ENCODE results near the gene IGF1. TPM values are rescaled to one million over a fixed set of nuclear protein-coding genes. Genes with fewer than 3 reads are reported as not detected.

The IGF1 gene
- total RNA-seq, 1 experiment from 2014 or later: not detected

GRCh38 chr12:102388469-102388868, 91.9 kb downstream of the IGF1 start:
- no peak for ATAC-seq
- Mint-ChIP-seq H3K9me3 (peaks cover 24% of the 10 kb centered on the region), H3K27me3 (ENCODE audit: low read depth) (no peaks in the 10 kb centered on the region), H3K4me3 (no peak overlapping the region), H3K27ac (no peak overlapping the region), H3K4me1 (no peaks in the 10 kb centered on the region), H3K36me3 (peaks cover 11% of the 10 kb centered on the region)
- POLR2A ChIA-PET: no interaction called here
- no peak for DNase-seq (ENCODE audit: low spot score)
- TF ChIP-seq MYBL2 (CRISPR knock-in tag; IDR thresholded peaks at IDR 0.05) (no peak), ZSCAN18 (CRISPR knock-in tag; IDR thresholded peaks at IDR 0.05) (no peak), ATF1 (CRISPR knock-in tag; IDR thresholded peaks at IDR 0.05) (no peak), ZNF263 (CRISPR knock-in tag; IDR thresholded peaks at IDR 0.05; ENCODE audit: low read depth) (no peak), CREB1 (CRISPR knock-in tag; IDR thresholded peaks at IDR 0.05) (no peak), SOX15 (CRISPR knock-in tag; IDR thresholded peaks at IDR 0.05) (no peak), FOXK1 (CRISPR knock-in tag; IDR thresholded peaks at IDR 0.05) (no peak), SMAD3 (CRISPR knock-in tag; IDR thresholded peaks at IDR 0.05; ENCODE audit: borderline replicate concordance) (no peak), GRHL2 (CRISPR knock-in tag; IDR thresholded peaks at IDR 0.05; ENCODE audit: insufficient replicate concordance, severe bottlenecking) (no peak), FOXP1 (CRISPR knock-in tag; IDR thresholded peaks at IDR 0.05; ENCODE audit: borderline replicate concordance) (no peak), CBFB (CRISPR knock-in tag; IDR thresholded peaks at IDR 0.05; ENCODE audit: low read depth) (no peak), E2F4 (CRISPR knock-in tag; IDR thresholded peaks at IDR 0.05; ENCODE audit: borderline replicate concordance, low read depth) (no peak), RELA (CRISPR knock-in tag; IDR thresholded peaks at IDR 0.05; ENCODE audit: borderline replicate concordance) (no peak), ZNF138 (CRISPR knock-in tag; conservative IDR thresholded peaks at IDR 0.05) (no peak), ZNF121 (CRISPR knock-in tag; IDR thresholded peaks at IDR 0.05) (no peak), IRF2 (CRISPR knock-in tag; IDR thresholded peaks at IDR 0.05; ENCODE audit: borderline replicate concordance, low read depth) (no peak)
- TF ChIP-seq, protein P1, sequence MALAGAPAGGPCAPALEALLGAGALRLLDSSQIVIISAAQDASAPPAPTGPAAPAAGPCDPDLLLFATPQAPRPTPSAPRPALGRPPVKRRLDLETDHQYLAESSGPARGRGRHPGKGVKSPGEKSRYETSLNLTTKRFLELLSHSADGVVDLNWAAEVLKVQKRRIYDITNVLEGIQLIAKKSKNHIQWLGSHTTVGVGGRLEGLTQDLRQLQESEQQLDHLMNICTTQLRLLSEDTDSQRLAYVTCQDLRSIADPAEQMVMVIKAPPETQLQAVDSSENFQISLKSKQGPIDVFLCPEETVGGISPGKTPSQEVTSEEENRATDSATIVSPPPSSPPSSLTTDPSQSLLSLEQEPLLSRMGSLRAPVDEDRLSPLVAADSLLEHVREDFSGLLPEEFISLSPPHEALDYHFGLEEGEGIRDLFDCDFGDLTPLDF (CRISPR knock-in tag; IDR thresholded peaks at IDR 0.05): no peak
- TF ChIP-seq, protein P2, sequence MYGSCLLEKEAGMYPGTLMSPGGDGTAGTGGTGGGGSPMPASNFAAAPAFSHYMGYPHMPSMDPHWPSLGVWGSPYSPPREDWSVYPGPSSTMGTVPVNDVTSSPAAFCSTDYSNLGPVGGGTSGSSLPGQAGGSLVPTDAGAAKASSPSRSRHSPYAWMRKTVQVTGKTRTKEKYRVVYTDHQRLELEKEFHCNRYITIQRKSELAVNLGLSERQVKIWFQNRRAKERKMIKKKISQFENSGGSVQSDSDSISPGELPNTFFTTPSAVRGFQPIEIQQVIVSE (CRISPR knock-in tag; IDR thresholded peaks at IDR 0.05; ENCODE audit: borderline replicate concordance): no peak
- TF ChIP-seq, protein P3, sequence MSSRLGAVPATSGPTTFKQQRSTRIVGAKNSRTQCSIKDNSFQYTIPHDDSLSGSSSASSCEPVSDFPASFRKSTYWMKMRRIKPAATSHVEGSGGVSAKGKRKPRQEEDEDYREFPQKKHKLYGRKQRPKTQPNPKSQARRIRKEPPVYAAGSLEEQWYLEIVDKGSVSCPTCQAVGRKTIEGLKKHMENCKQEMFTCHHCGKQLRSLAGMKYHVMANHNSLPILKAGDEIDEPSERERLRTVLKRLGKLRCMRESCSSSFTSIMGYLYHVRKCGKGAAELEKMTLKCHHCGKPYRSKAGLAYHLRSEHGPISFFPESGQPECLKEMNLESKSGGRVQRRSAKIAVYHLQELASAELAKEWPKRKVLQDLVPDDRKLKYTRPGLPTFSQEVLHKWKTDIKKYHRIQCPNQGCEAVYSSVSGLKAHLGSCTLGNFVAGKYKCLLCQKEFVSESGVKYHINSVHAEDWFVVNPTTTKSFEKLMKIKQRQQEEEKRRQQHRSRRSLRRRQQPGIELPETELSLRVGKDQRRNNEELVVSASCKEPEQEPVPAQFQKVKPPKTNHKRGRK (CRISPR knock-in tag; IDR thresholded peaks at IDR 0.05; ENCODE audit: borderline replicate concordance): no peak
- TF ChIP-seq, protein P4, sequence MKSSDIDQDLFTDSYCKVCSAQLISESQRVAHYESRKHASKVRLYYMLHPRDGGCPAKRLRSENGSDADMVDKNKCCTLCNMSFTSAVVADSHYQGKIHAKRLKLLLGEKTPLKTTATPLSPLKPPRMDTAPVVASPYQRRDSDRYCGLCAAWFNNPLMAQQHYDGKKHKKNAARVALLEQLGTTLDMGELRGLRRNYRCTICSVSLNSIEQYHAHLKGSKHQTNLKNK (CRISPR knock-in tag; IDR thresholded peaks at IDR 0.05): no peak
- CTCF ChIA-PET: no interaction called here

- Mint-ChIP-seq H3K4me3 (no peak overlapping the region), H3K4me1 (no peaks in the 10 kb centered on the region), H3K27ac (no peak overlapping the region), H3K36me3 (peaks cover 13% of the 10 kb centered on the region), H3K9me3 (peaks cover 45% of the 10 kb centered on the region), H3K27me3 (ENCODE audit: low read depth) (peaks cover 2% of the 10 kb centered on the region; the same call in 1 of the 2 replicates)
- ChIA-PET CTCF (no interaction called here), POLR2A (no interaction called here)
- no peak for DNase-seq (ENCODE audit: low spot score)
- no peak for ATAC-seq
- TF ChIP-seq GRHL2 (CRISPR knock-in tag; IDR thresholded peaks at IDR 0.05; ENCODE audit: insufficient replicate concordance, severe bottlenecking) (no peak), ZNF232 (CRISPR knock-in tag; IDR thresholded peaks at IDR 0.05) (no peak), CREB1 (CRISPR knock-in tag; IDR thresholded peaks at IDR 0.05) (no peak), MAX (CRISPR knock-in tag; IDR thresholded peaks at IDR 0.05) (no peak), MXD4 (CRISPR knock-in tag; IDR thresholded peaks at IDR 0.05; ENCODE audit: borderline replicate concordance) (no peak), SP1 (CRISPR knock-in tag; conservative IDR thresholded peaks at IDR 0.05) (no peak), ETV6 (CRISPR knock-in tag; IDR thresholded peaks at IDR 0.05) (no peak), FOXK1 (CRISPR knock-in tag; IDR thresholded peaks at IDR 0.05) (no peak)
- TF ChIP-seq, protein P5, sequence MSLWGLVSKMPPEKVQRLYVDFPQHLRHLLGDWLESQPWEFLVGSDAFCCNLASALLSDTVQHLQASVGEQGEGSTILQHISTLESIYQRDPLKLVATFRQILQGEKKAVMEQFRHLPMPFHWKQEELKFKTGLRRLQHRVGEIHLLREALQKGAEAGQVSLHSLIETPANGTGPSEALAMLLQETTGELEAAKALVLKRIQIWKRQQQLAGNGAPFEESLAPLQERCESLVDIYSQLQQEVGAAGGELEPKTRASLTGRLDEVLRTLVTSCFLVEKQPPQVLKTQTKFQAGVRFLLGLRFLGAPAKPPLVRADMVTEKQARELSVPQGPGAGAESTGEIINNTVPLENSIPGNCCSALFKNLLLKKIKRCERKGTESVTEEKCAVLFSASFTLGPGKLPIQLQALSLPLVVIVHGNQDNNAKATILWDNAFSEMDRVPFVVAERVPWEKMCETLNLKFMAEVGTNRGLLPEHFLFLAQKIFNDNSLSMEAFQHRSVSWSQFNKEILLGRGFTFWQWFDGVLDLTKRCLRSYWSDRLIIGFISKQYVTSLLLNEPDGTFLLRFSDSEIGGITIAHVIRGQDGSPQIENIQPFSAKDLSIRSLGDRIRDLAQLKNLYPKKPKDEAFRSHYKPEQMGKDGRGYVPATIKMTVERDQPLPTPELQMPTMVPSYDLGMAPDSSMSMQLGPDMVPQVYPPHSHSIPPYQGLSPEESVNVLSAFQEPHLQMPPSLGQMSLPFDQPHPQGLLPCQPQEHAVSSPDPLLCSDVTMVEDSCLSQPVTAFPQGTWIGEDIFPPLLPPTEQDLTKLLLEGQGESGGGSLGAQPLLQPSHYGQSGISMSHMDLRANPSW (CRISPR knock-in tag; conservative IDR thresholded peaks at IDR 0.05; ENCODE audit: low read depth): no peak
Measured at GRCh38 chr12:102385343-102385742, 95.0 kb downstream of the IGF1 start.

Data from WTC11 (cell line).